AG04450 (cell line): ENCODE measurements around the gene LHX2. TPM values are rescaled to one million over a fixed set of nuclear protein-coding genes. Genes with fewer than 3 reads are reported as not detected.

ENCODE experiments used
- CTCF ChIA-PET: fragments of 300-600, 350-600 bp; formaldehyde crosslinking; extraction: SDS; loops from one replicate; lab custom pipeline; 2022; ENCODE audit warnings: antibody characterized with exemption, inconsistent platforms; lab: Charles Lee
- POLR2A ChIA-PET: fragments of 350-600 bp; formaldehyde crosslinking; extraction: SDS; loops from one replicate; lab custom pipeline; 2021; ENCODE audit warnings: antibody characterized with exemption, inconsistent platforms; lab: Yijun Ruan, JAX
- DNase-seq: peaks from one replicate; pipeline ENCODE4 v3.0.0-alpha.2; 2011; ENCODE audit warnings: low read depth, low spot score
- H3K27ac ChIP-seq: one replicate; pipeline ENCODE4 v1.5.1; 2012; ENCODE audit warnings: low read depth, low read length, control low read depth
- H3K27me3 ChIP-seq: one replicate; pipeline ENCODE4 v1.6.0; 2012; ENCODE audit warnings: low read length; ENCODE audit not compliant: control insufficient read depth, insufficient read depth
- H3K4me3 ChIP-seq: 2 replicates; pipeline ENCODE4 v1.5.1; 2011; ENCODE audit warnings: mild to moderate bottlenecking, low read depth, low read length, control low read depth
- H3K9me3 ChIP-seq: 2 replicates; pipeline ENCODE4 v1.5.1; 2012; ENCODE audit warnings: low read length; ENCODE audit not compliant: control insufficient read depth, insufficient read depth
- polyA plus RNA-seq: library from polyadenylated mRNA; depleted of rRNA; stranded (reverse); fragments of >200 nt; gene quantifications from 2 replicates; pipeline ENCODE4 v1.2.3, GENCODE V29; 2011
- TF ChIP-seq, protein P1 (sequence below): IDR thresholded peaks from 2 replicates; pipeline ENCODE4 v1.5.1; 2011; ENCODE audit warnings: low read depth, low read length, control low read depth, inconsistent platforms

LHX2 gene
- polyA plus RNA-seq, 1 experiment: not detected

DNA sequence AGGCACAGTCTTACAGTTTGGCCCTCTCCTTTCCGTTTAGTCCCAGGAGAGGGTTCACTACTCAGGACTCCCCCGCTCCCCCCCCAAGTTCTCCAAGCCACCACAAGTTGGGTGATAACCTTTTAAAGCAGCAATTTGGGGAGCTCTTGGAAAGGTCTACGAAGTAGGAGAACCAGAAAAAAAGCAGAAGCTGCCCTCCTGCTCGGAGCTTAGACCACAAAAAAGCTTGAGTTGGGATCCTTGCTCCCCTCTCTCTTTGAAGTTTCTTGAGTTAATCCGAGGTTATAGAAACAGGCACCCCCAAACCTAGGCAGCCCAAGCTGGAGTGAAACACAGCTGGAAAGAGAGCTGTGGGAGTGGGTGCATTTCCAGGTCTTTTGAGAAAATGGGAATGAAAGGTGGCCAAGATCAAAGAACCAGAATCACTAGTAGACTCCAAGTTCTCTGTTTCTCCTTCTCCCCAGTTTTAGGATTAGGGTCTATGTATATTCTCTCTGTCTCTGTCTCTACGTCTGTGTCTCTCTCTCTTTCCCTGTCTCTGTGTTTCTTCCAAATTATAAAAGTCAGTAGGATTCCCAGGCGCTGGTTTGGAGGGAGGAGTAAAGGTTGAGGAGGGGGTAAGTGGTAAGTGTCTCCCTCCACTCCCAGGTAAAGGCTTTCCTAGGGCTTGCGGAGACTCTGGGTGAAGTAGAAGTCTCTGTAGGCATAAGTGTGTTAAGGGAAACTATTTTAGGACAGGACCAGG, 2.8 kb downstream of the LHX2 start:
- no peak for DNase-seq
- POLR2A ChIA-PET: no interaction called here
- Histone ChIP-seq H3K27ac (no peak overlapping the region), H3K4me3 (no peak overlapping the region), H3K9me3 (peaks cover 21% of the 10 kb centered on the region; the same call in 1 of the 2 replicates), H3K27me3 (peaks cover 92% of the 10 kb centered on the region)
- TF ChIP-seq, protein P1, sequence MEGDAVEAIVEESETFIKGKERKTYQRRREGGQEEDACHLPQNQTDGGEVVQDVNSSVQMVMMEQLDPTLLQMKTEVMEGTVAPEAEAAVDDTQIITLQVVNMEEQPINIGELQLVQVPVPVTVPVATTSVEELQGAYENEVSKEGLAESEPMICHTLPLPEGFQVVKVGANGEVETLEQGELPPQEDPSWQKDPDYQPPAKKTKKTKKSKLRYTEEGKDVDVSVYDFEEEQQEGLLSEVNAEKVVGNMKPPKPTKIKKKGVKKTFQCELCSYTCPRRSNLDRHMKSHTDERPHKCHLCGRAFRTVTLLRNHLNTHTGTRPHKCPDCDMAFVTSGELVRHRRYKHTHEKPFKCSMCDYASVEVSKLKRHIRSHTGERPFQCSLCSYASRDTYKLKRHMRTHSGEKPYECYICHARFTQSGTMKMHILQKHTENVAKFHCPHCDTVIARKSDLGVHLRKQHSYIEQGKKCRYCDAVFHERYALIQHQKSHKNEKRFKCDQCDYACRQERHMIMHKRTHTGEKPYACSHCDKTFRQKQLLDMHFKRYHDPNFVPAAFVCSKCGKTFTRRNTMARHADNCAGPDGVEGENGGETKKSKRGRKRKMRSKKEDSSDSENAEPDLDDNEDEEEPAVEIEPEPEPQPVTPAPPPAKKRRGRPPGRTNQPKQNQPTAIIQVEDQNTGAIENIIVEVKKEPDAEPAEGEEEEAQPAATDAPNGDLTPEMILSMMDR: no peak
- CTCF ChIA-PET: no interaction called here

DNA sequence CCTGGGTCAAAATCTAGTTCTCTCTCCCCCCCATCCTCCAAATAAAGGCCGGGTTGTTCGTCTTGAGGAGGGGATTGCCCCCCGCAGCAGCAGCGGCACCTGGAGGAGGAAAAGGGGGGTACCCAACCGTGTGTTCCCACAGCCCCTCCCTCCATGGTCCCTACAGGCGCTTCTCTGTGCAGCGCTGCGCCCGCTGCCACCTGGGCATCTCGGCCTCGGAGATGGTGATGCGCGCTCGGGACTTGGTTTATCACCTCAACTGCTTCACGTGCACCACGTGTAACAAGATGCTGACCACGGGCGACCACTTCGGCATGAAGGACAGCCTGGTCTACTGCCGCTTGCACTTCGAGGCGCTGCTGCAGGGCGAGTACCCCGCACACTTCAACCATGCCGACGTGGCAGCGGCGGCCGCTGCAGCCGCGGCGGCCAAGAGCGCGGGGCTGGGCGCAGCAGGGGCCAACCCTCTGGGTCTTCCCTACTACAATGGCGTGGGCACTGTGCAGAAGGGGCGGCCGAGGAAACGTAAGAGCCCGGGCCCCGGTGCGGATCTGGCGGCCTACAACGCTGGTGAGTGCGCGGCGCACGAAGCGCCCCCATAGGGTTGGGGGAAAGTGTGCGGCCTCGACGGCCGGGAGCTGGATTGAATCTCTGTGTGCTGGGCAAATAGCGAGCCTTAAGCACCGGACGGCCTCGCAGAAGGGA, 3.5 kb downstream of the LHX2 start:
- ChIA-PET CTCF (no interaction called here), POLR2A (no interaction called here)
- Histone ChIP-seq H3K9me3 (peaks cover 19% of the 10 kb centered on the region; the same call in 1 of the 2 replicates), H3K27ac (no peak overlapping the region), H3K27me3 (peaks cover 92% of the 10 kb centered on the region), H3K4me3 (no peak overlapping the region)
- DNase-seq: no peak
- TF ChIP-seq, protein P1: no peak

DNA sequence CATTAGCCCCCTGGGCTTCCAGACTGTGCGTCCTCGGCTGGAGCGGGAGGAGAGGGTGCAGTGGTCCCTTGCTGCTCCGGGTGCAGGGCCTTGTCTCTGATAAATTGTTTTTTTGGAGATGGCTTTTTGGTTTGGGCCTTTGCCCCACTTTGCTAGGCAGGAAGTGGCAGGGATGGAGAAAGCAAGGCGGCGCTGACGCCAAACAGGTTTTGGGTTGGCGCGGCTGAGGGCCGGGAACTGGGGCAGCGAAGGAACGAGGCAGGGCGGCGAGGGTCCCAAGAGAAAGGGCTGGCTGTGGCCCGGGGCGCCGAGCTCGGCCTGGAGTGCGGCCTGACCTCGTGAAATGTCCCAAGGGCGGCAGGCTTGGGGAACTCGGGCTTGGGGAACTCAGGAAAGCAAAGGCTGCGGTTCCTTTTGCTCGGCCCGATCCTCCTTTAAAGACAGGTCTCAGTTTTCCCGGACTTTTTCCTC, 4.1 kb downstream of the LHX2 start:
- POLR2A ChIA-PET: no interaction called here

DNA sequence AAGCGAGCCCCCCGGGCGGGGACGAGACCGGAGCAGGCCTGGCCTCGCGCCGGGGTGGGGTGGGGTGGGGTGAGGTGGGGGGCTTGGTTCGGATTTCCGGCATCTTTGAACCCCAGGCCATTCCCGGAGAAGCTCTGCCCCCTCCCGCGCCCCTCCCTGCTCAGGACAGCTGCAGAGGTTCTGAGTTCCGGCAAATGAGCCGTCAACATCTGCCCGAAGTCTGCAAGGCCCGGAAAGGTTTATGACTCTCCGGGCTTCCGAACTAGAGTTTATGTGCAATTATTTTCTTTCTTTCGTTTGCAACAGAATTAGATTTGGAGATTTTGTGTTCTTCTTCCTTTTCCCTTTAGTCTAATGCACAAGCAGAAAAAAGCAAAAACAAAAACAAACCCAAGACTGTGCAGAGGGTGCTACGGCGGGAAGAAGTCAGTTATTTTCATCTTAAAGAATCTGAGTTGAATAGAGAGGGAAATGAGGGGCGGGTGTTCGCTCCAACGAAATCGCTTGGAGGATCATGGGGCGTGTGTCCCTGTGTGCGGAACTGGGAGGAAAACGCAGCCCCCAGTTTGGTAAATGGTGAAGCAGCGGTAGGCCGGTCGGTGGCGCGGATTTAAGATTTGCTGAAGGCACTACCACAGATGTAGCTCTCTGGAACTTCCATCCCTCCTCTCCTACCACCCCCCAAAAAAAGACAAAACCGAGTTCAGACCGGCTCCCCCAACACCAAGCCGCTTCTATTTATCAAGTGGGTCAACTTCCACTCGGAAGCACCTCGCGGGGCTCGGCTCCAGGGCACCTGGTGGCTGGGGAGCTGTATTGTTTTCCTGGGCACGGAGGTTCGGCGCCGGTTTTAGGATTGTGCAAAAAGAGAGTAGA, 4.8 kb downstream of the LHX2 start:
- Histone ChIP-seq H3K9me3 (peaks cover 15% of the 10 kb centered on the region; the same call in 1 of the 2 replicates), H3K27me3 (peaks cover 92% of the 10 kb centered on the region), H3K4me3 (no peak overlapping the region), H3K27ac (no peak overlapping the region)
- ChIA-PET CTCF (interaction anchor here (0.6 kb wide), 1 partner anchor 94 kb away, joined by 3 read pairs; no protein-coding TSS in a partner anchor), POLR2A (no interaction called here)
- DNase-seq: no peak
- TF ChIP-seq, protein P1: no peak

More for the DNA sequence above, 4.1 kb downstream of the LHX2 start:
- CTCF ChIA-PET: interaction anchor here (0.6 kb wide), 1 partner anchor 94 kb away, joined by 3 read pairs; no protein-coding TSS in a partner anchor
- Histone ChIP-seq H3K27me3 (peaks cover 92% of the 10 kb centered on the region), H3K4me3 (no peak overlapping the region), H3K27ac (no peak overlapping the region), H3K9me3 (peaks cover 19% of the 10 kb centered on the region; the same call in 1 of the 2 replicates)
- TF ChIP-seq, protein P1: no peak
- no peak for DNase-seq
